ENCODE data around the gene DSC2.

The DSC2 gene

GRCh38 chr18:31061945-31062344, 40.3 kb downstream of the DSC2 start:
- ATAC-seq, result no peak
- no peak for TF ChIP-seq SNAI2 (CRISPR knock-in tag; IDR thresholded peaks at IDR 0.05)
- no peak for TF ChIP-seq ZNF8 (CRISPR knock-in tag; IDR thresholded peaks at IDR 0.05)
- TF ChIP-seq ARNTL (CRISPR knock-in tag; IDR thresholded peaks at IDR 0.05; ENCODE audit: borderline replicate concordance, low read depth), result no peak
- no peak for TF ChIP-seq BACH2 (CRISPR knock-in tag; IDR thresholded peaks at IDR 0.05; ENCODE audit: borderline replicate concordance)
- no peak for TF ChIP-seq ZNF70 (CRISPR knock-in tag; IDR thresholded peaks at IDR 0.05)
- TF ChIP-seq TSHZ2 (CRISPR knock-in tag; IDR thresholded peaks at IDR 0.05), result no peak
- no peak for TF ChIP-seq CREB5 (CRISPR knock-in tag; IDR thresholded peaks at IDR 0.05; ENCODE audit: low read depth)
- TF ChIP-seq CSDC2 (CRISPR knock-in tag; IDR thresholded peaks at IDR 0.05), result no peak
- no peak for TF ChIP-seq PPARA (CRISPR knock-in tag; IDR thresholded peaks at IDR 0.05; ENCODE audit: borderline replicate concordance)
- TF ChIP-seq ZNF565 (CRISPR knock-in tag; conservative IDR thresholded peaks at IDR 0.05; ENCODE audit: low read depth), result no peak
- TF ChIP-seq CSRNP3 (CRISPR knock-in tag; IDR thresholded peaks at IDR 0.05), result no peak
- no peak for TF ChIP-seq ZFP3 (CRISPR knock-in tag; IDR thresholded peaks at IDR 0.05)
- no peak for TF ChIP-seq POU6F1 (CRISPR knock-in tag; IDR thresholded peaks at IDR 0.05; ENCODE audit: borderline replicate concordance, low read depth)
- no peak for TF ChIP-seq ESRRG (CRISPR knock-in tag; IDR thresholded peaks at IDR 0.05)
- TF ChIP-seq ZFP30 (CRISPR knock-in tag; IDR thresholded peaks at IDR 0.05), result no peak
- TF ChIP-seq TOX (CRISPR knock-in tag; IDR thresholded peaks at IDR 0.05; ENCODE audit: borderline replicate concordance), result no peak

GRCh38 chr18:31058897-31059296, 43.3 kb downstream of the DSC2 start:
- no peak for TF ChIP-seq RARB (CRISPR knock-in tag; IDR thresholded peaks at IDR 0.05)
- TF ChIP-seq ZFP30 (CRISPR knock-in tag; IDR thresholded peaks at IDR 0.05), result no peak
- TF ChIP-seq ARNTL (CRISPR knock-in tag; IDR thresholded peaks at IDR 0.05; ENCODE audit: borderline replicate concordance, low read depth), result no peak
- no peak for TF ChIP-seq BACH2 (CRISPR knock-in tag; IDR thresholded peaks at IDR 0.05; ENCODE audit: borderline replicate concordance)
- no peak for TF ChIP-seq GLIS3 (CRISPR knock-in tag; IDR thresholded peaks at IDR 0.05)
- no peak for TF ChIP-seq PATZ1 (CRISPR knock-in tag; IDR thresholded peaks at IDR 0.05; ENCODE audit: borderline replicate concordance)
- no peak for TF ChIP-seq POU6F1 (CRISPR knock-in tag; IDR thresholded peaks at IDR 0.05; ENCODE audit: borderline replicate concordance, low read depth)
- TF ChIP-seq OSR1 (CRISPR knock-in tag; IDR thresholded peaks at IDR 0.05), result no peak
- ATAC-seq, result no peak

Data from SK-N-SH treated with all-trans-retinoic acid at 6 μM for 48 hours (cell line).